Erythroblast (primary cell): ENCODE data around the gene PRR15.

Experiments
- GATA1 ChIP-seq: IDR thresholded peaks from 2 replicates; pipeline ENCODE4 v1.6.1; 2011; ENCODE audit warnings: low read depth, mild to moderate bottlenecking, control low read depth, low read length, moderate library complexity
- POLR2A ChIP-seq: IDR thresholded peaks from 2 replicates; pipeline ENCODE4 v1.6.1; 2011; ENCODE audit warnings: mild to moderate bottlenecking, low read length

- TF ChIP-seq POLR2A (no peak), GATA1 (no peak)
Measured at GRCh38 chr7:29523728-29524127, 39.9 kb upstream of the PRR15 start.
